H7 (cell line): ENCODE measurements around the gene RREB1. TPM values are rescaled to one million over a fixed set of nuclear protein-coding genes. Genes with fewer than 3 reads are reported as not detected.

Experiments used
- DNase-seq: peaks from one replicate; pipeline ENCODE4 v3.0.0; 2012
- H3K27me3 ChIP-seq: 2 replicates; pipeline ENCODE4 v1.6.0; 2011; ENCODE audit warnings: mild to moderate bottlenecking, low read length; ENCODE audit not compliant: control insufficient read depth, insufficient read depth
- H3K36me3 ChIP-seq: replicated peaks from 2 replicates; pipeline ENCODE4 v1.5.1; 2011; ENCODE audit warnings: low read length; ENCODE audit not compliant: control insufficient read depth, insufficient read depth
- H3K4me3 ChIP-seq: 2 replicates; pipeline ENCODE4 v1.5.1; 2011; ENCODE audit warnings: low read depth, mild to moderate bottlenecking, control low read depth, low read length, moderate library complexity; ENCODE audit not compliant: insufficient read depth
- total RNA-seq: library from RNA; depleted of rRNA; stranded (reverse); fragments of >200 nt; shearing (Covaris generic); gene quantifications from 2 replicates; pipeline ENCODE4 v1.2.3, GENCODE V29; 2014

The RREB1 gene
- total RNA-seq, 1 experiment from 2014 or later = 24.2 TPM

DNA sequence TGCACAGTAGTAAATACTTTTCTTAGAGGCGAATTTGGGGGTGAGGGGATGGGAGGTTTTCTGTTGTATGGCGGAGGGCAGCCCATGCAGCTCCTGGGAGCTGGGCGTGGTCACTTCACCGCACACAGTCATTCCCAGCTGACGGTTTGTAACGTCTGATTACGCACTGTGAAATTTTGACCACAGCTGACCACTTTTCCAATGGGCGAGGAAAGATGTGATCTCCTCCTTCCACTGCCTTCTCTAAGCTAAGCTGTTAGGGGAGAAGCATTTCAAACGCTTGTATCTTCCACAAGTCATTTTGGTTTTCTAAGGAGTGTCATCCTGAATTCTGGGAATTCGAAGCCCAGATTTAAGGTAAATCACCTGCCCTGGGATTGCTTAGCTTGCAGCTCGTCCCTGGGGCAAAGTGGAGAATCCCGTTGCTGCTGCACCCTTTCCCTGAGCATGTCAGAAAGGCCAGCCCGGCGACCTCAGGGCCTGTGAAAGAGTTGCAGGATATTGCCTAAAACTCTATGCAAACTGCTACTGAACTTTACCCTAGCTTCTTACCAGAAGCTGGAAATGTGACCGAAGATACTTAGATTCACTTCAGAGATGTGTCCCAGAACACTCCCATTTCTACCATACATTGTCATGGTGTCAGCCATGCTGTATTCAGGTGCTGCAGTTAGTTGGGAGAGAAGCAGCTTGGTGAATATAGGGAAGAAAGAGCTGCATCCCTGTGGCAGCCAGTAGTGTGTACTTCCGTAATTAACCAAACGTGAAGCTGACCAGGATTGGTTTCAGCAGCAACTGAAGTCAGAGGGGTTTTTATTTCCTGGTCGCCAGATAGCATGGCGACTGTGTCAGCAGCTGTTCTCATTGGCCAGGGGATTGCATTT, 58.9 kb downstream of the RREB1 start:
- Histone ChIP-seq H3K27me3 (no peaks in the 10 kb centered on the region), H3K36me3 (no peaks in the 10 kb centered on the region; the same call in 1 of the 2 replicates), H3K4me3 (no peak overlapping the region)
- DNase-seq = no peak

DNA sequence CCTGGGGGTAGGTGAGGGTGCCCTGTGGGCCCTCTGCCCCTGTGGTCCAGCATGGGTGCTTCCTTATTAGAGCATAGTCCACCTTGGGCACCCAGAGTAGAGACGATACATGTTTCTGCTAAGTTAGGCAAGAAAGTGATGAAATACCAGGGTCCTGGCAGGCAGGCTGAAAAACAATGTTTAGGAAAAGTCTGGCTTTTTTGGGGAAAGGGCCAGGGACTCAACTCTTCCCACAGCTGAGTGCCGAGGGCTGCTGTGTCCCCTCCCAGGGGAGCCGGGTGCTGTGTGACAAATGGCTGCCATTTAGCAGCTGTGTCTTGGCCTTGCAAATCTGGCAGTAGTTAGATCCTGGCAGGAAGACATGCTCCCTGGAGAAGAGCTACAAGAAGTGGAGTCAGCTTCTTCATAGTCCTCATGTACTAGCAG, 61.5 kb downstream of the RREB1 start:
- H3K27me3 ChIP-seq = no peaks in the 10 kb centered on the region
- H3K4me3 ChIP-seq = no peak overlapping the region
- DNase-seq = no peak
- no peaks in the 10 kb centered on the region for H3K36me3 ChIP-seq

- H3K36me3 ChIP-seq = no peaks in the 10 kb centered on the region
- H3K27me3 ChIP-seq = no peaks in the 10 kb centered on the region
- no peak overlapping the region for H3K4me3 ChIP-seq
- no peak for DNase-seq
These were observed 62.5 kb downstream of the RREB1 start for GRCh38 chr6:7170117-7170732.

DNA sequence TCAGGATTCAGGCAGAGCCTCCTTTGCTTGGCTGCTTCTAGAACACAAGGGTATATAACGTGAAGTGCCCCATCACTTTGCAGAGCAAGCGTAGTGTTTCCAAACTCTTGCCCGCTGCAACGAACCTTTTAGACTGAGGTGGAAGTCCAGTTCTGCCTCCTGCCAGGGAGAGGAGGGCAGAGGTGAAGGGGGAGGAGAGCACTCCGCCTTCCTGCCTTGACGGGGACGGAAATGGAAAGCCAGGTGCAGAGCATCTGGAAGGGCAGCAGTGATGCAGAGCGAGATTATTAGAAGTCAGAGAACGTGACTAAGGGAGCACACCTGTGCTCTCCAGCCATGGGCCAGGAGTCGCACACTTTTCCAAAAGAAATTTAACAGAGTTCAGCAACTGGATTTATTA, 63.4 kb downstream of the RREB1 start:
- no peaks in the 10 kb centered on the region for H3K27me3 ChIP-seq
- no peak overlapping the region for H3K4me3 ChIP-seq
- no peaks in the 10 kb centered on the region for H3K36me3 ChIP-seq
- no peak for DNase-seq

GRCh38 chr6:7171733-7172132, 64.0 kb downstream of the RREB1 start:
- DNase-seq = no peak
- Histone ChIP-seq H3K4me3 (no peak overlapping the region), H3K27me3 (no peaks in the 10 kb centered on the region), H3K36me3 (no peaks in the 10 kb centered on the region)

DNA sequence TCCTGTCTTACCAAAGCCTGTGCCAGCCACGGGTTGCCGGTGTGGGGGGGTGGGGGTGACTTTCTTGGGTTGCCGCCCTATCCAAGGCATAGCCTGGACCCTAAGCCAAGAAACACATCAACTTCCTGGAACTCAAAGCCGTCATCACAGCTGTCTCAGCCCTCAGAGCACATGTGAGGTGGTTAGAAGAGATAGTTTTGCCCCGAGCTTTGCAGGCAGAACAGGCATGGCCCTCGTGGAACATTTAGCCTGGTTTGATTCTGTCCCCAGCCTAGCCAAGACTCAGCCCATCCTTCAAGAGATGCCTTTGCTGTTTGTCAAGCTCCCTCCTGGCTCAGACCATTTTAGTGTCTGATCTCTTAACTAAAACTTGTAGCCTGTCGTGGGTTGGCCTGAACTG, 64.9 kb downstream of the RREB1 start:
- no peaks in the 10 kb centered on the region for H3K36me3 ChIP-seq
- H3K4me3 ChIP-seq = no peak overlapping the region
- DNase-seq = no peak
- no peaks in the 10 kb centered on the region for H3K27me3 ChIP-seq

DNA sequence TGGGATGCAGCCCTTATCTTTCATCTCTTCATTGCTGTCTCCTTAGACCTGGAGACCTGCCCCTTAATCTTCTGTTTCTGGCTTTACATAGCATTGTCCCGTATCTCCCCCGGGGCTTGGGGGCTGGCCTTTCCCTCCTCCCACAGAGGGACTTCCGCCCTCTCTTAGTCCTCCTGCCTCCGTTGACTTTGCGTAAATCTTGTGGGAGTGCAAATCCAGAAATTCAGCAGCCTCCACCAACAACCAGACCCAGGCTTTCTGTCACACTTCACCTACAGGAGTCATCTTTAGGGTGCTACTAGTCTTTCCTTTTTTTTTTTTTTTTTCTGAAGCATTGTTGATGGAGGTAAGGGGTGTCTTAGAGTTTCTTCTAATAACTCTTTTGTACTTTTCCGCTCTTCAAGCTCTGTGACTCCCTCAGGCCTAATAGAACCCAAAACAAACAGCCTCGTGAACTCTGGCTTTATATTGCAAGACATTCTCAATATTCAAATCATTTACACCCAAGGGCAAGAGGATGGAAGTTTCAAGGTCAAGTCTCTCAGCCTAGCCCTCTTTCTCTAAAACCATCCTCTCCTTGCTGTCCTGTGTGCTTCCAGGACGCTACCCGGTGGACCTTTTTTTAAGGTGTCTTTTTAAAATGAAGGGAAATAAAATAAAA, 66.2 kb downstream of the RREB1 start:
- Histone ChIP-seq H3K4me3 (no peak overlapping the region), H3K27me3 (no peaks in the 10 kb centered on the region), H3K36me3 (peaks cover 2% of the 10 kb centered on the region)
- peak; percentile 73 for DNase-seq

DNA sequence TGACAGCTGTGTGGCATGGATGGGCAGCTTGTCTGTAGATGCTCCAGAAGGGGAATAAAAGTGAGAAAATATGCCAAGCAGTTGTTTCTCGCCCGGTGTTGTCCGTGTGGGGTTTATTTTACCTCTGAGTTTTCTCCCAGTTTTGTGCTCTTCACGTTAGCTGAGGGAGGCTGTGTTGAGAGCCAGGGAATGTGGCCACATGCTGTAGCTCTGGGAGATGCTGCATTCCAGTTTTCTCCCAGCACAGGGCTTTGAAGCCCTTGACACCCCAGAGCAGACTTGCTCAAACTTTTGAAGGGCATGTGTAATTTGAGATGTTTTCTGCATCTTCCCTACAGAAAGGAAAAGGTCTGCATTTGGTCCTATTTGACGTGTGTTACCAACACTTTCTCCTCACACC, 67.7 kb downstream of the RREB1 start:
- Histone ChIP-seq H3K27me3 (no peaks in the 10 kb centered on the region), H3K36me3 (peaks cover 2% of the 10 kb centered on the region), H3K4me3 (no peak overlapping the region)
- no peak for DNase-seq

DNA sequence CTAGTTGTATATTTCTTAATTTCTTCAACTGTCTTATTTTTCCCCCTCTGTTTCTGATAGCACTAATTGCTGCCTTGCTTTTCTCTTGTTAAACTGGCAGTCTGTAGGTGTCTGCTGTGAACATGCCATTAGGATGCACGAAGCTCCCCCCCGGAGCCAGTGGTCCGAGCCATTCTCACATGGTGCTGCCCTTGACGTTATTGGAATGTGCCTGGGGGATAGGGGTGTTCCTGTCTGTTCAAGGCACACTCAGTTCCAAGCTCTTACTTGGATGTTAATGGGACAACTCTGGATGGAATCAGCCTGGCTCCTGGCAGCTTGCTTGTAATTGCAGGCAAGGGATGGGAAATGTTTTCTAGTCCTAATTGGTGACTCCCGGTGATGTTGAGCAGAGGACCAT, 68.4 kb downstream of the RREB1 start:
- Histone ChIP-seq H3K36me3 (peaks cover 2% of the 10 kb centered on the region), H3K4me3 (no peak overlapping the region), H3K27me3 (no peaks in the 10 kb centered on the region)
- DNase-seq = no peak

- H3K36me3 ChIP-seq = peaks cover 7% of the 10 kb centered on the region
- no peaks in the 10 kb centered on the region for H3K27me3 ChIP-seq
- no peak overlapping the region for H3K4me3 ChIP-seq
- no peak for DNase-seq
These were observed 70.5 kb downstream of the RREB1 start for GRCh38 chr6:7178280-7178679.

DNA sequence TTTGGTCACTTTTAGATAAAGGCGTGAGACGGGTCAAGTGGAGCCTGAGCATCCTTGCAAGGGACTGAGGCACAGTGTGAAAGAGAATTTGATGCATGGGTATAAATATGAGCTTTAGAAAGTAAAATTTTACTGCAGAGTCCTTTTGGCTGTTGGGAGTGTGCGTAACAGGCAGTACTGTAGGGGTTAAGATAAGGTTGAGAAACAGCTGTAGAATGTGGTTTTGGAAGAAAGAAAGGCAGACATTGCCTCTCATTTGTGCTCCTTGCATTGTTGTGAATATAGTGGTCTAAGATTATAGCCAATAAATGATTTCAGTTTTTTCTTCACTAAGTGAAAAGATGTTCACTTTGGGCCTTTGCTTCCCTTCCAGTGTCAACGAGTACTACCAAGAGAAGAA, 73.0 kb downstream of the RREB1 start:
- no peak overlapping the region for H3K4me3 ChIP-seq
- H3K36me3 ChIP-seq = peaks cover 7% of the 10 kb centered on the region
- H3K27me3 ChIP-seq = no peaks in the 10 kb centered on the region
- DNase-seq = no peak

GRCh38 chr6:7183707-7184106, 75.9 kb downstream of the RREB1 start:
- DNase-seq = no peak
- Histone ChIP-seq H3K27me3 (no peaks in the 10 kb centered on the region), H3K4me3 (no peak overlapping the region), H3K36me3 (peaks cover 8% of the 10 kb centered on the region)

- no peak overlapping the region for H3K4me3 ChIP-seq
- H3K36me3 ChIP-seq = peaks cover 13% of the 10 kb centered on the region
- no peak for DNase-seq
- no peaks in the 10 kb centered on the region for H3K27me3 ChIP-seq
These were observed 76.7 kb downstream of the RREB1 start for GRCh38 chr6:7184502-7184901.

- no peak for DNase-seq
- no peak overlapping the region for H3K4me3 ChIP-seq
- peaks cover 13% of the 10 kb centered on the region for H3K36me3 ChIP-seq
- no peaks in the 10 kb centered on the region for H3K27me3 ChIP-seq
These were observed 77.8 kb downstream of the RREB1 start for GRCh38 chr6:7185561-7185960.

GRCh38 chr6:7188492-7188891, 80.7 kb downstream of the RREB1 start:
- no peak overlapping the region for H3K4me3 ChIP-seq
- H3K36me3 ChIP-seq = peaks cover 9% of the 10 kb centered on the region
- DNase-seq = no peak

More at GRCh38 chr6:7188492-7188891, 80.7 kb downstream of the RREB1 start:
- no peaks in the 10 kb centered on the region for H3K27me3 ChIP-seq
